HS-27A (cell line): ENCODE measurements around the gene SNTN.

ENCODE experiments used
- DNase-seq: peaks from one replicate; pipeline ENCODE4 v3.0.0-alpha.2; 2012; ENCODE audit warnings: low read depth, missing footprints

The SNTN gene

DNA sequence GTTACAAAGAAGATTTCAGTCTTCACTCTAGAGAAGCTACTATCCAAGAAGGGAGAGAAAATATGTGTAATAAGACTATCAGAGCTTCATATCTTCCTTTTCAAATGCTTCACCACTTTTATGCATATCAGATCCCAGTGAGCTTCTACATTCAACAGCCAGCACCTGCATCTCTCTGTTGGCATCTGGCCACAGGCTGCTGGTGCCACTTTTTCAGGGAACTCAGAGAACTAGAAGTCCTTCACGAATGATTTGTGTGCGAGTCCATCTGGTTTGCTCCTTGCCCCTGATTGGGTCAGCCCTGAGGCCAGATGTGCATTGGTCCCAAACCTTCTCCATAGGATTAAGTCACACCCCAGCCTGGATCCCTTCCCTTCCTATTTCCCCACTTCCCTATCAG lies 22.1 kb downstream of the SNTN start:
- no peak for DNase-seq

DNA sequence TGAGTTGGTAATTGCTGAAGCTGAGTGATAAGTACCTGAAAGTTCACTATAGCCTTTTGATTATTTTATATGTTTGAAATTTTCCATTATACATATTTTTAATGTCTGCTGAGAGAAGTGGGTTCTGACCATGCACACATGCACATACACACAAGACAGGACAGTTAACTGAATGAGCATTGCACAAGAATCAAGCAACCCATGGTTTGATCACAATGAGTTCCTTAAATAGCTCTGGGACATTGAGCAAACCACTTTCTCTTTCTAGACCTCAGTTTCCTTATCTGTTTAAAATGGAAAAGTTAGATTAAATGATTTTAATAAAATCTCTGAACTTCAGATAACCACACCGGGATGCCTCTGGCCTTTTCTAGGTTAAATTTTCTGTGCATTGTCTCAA lies 26.7 kb downstream of the SNTN start:
- no peak for DNase-seq

DNA sequence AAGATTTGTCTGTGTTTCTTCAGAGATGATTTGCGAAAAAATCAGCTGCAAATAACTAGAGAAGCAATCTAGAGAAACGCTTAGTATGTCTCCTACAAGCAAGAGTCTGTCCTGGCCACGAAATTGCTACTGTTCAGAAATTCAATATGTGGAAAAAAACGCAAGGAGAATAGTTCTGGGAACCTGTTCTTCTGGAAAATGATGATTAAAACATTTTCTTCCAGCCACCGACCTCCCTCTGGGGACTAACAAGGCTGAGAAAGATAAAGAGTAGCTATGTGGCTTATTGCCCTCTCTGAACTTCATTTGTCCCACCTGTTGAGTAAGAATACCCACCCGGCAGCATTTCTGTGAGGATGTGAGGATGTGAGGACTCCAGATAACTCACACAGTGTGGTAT lies 31.6 kb downstream of the SNTN start:
- DNase-seq: no peak

DNA sequence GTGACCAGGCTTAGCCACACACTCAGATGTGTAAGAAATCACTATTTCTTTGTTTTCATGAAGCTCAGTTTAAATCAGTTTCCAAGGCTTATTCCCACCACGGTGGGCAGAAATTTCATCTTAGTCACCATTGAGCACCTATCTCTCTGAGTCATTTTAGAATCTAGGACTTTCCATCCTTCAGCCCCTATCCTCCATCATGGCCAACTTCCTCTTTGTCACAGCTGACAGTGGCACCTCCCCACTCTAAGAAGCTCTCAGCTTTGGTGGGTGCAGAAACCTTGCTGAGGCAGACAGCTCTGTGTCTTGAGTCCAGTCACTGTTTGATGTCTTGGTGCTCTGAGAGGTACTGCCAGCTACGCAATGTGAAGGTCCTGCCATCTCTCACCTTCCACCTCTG lies 32.9 kb downstream of the SNTN start:
- DNase-seq: no peak

DNA sequence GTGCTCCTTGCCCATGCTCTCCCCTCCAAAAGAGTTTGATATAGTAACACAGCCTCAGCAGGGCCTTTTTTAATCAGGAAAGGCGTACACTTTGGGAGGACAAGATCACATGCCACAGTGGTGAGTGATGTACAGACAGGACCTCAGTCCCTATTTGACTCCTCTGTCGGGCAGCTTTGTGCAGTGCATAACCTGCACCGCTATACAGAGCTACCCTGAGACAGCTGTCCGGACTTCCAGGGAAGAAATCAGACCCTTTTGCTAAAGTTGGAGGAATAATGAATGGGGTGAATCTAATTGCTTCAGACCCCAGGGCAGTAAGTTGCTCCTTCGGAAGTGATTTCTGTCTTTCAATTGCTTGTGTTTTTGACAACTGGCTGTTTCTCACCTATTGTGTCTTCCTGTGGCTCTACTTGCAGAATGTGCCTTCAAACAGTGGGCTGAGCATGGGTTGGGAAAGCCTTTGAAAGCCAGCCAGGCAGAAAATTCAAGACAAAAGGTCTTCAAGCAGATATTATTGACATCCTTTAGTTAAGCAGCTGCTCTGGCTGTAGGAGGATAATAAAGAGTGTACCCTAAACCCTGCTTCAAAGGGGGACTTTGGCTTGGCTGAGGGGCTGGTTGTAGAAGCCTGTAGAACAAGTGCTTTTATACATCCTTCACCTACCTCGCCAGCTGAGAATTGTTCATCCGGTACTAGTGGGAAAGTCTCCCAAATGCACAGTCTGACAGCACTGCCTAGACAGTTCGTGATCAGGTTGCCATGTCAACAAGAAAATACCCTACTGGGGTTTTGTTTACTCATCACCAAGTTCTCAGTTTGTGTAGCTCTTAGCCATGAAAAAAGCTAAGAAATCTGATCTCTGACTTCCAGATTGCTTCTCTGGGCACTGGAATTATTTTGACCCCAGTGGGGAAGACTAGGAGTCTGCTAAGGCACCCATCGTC lies 35.1 kb downstream of the SNTN start:
- DNase-seq: no peak

- DNase-seq: no peak
Observed at GRCh38 chr3:63689285-63689684, 36.8 kb downstream of the SNTN start.

DNA sequence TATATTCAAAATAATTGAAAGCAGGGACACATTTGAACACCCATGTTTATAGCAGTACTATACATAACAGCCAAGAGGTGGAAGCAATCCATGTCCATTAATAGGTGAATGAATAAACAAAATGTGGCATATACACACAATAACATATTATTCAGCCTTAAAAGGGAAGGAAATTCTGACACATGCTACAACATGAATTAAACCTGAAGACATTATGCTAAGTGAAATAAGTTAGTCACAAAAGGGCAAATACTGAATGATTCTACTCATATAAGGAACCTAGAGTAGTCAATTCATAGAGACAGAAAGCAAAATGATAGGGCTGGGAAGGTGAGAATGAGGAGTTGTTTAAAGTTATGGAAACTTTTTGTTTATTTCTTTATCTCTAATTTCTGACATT lies 40.9 kb downstream of the SNTN start:
- DNase-seq: no peak

DNA sequence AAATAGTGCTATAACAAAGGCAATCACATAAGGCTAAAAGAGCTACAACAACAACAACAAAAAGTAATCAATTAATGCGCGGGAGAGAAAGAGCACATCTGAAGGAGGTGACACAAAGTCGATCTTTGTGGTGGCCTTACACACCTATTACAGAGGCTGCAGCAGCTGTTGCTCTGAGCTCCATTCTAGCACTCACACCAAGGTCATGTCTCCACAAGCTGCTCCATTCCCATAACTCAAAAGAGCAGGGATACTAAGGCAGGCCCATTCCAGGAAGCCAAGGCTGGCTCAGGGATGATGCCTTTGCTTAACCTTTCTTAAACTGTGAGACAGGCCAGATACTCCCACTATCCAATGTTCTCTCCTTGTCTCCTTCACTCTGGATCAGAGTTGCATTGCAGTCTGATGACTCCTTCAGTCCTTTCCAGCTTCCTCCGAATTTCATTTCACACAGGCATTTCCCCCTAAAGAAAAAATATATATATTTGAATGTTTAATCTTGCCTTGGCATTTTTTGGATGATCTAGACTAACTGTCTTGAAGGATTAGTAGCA lies 52.7 kb downstream of the SNTN start:
- no peak for DNase-seq

DNA sequence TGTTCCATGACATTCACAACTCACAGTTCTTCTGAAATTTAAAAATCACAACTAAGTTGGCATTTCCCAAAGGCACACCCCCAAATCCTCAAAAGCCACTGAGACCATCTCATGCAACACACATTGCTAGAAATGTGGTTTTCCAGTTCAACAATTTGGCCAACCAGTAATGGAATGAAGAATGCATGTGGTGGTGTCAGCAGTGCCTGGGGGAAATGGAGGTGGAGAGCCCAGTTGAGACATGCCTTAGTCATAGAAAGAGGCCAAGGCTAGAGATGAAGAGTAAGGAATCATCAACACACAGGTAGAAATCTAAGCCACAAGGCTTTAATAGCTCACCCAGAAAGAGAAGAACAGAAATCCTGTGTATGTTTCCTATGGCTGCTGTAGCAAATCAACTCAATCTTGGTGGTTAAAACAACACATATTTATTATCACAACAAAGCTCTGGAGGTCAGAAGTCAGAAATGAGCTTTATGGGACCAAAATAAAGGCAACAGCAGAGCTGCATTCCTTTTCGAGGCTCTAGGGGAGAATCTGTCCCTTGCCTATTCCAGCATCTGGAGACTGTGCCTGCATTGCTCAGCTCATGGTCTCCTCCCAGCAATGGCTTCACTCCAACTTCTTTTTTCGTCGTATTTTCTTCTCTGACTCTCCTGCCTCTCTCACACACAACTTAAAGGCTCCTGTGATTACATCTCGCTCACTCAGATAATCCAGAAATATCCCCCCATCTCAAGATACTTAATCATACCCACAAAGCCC lies 54.0 kb downstream of the SNTN start:
- DNase-seq: no peak

- no peak for DNase-seq
Observed at GRCh38 chr3:63707731-63708130, 55.3 kb downstream of the SNTN start.

DNA sequence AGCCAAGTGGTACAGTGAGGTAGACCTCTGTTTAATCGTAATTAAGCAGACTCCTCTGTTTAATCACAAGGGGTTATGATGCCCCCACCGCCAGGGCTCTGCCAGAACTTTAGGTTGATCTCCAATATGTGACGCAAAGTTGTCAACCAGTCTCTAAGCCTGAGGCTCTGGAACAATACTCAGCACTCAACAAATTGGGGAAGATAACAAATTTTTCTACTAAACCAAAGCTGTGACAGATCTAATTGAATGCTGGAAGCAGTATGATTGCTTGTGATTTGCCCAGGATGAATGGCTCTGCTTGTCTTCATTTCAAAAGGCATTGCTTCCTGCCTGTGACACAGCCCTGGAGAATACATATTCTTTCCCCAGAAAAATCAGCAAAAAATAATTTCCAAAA lies 57.1 kb downstream of the SNTN start:
- DNase-seq: no peak
